Cardiac fibroblast (primary cell): Measurements from ENCODE around the gene MPHOSPH10.
"Not testable (repeated sequence)": the region's sequence is repeated elsewhere in the genome, so short reads cannot be mapped to it uniquely, and the experiment has no call there.

ENCODE experiments used
- DNase-seq, 2 donors: peaks; one replicate each; pipeline versions ENCODE4 v3.0.0 to v3.0.0-alpha.2; 2010; ENCODE audit warnings: low read depth in 2 of 2
- H3K4me3 ChIP-seq, 2 donors: replicated peaks in 1 of 2; 1 replicate in 1 of 2; 2 replicates in 1 of 2; pipeline ENCODE4 v1.5.1; 2011; ENCODE audit warnings: low read depth in 2 of 2, low read length in 2 of 2, mild to moderate bottlenecking in 2 of 2, moderate library complexity in 1 of 2
- CTCF ChIP-seq: IDR thresholded peaks from one replicate; pipeline ENCODE4 v1.5.1; 2011; ENCODE audit warnings: low read depth, mild to moderate bottlenecking, low read length, inconsistent platforms

The MPHOSPH10 gene

DNA sequence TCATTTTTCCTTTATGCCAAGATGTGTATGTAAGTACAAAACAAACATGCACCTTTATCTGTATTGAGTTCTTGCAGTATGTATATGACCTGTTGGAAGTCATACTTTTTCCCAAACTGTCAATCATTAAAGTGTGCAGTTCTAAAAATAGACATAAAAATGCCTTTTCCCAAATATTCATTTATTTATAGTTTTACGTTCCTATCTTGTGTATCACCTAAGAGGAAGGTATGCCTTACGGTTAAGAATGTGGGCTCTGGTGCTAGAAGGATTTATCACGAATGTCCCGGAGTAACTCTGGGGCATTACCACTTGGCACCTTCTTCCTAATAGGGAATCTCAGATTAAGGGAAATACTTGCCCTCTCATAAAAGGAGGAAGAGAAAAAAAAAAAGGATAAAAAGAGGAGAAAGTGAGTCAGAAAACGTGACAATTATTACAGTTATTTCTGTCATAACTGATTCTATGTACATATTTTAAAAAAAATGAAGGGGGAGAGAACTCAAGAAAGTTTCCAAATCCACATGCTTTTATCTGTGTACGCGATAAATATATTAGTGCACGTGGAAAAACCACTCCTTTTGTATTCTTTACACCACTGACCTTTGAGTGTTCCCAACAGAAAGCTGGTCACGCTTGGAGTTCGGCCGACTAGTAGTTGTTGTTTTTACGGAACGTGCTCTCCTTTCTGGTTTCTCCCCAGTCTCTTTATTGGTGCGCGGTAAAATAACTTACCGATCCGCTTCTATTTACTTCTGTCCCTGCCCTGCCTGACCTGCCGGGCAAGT lies 1.1 kb upstream of the MPHOSPH10 start:
- DNase-seq: peak; percentile 8 to 27
- peak overlapping the region; percentile 93 to 99 for H3K4me3 ChIP-seq
- TF ChIP-seq CTCF: no peak

DNA sequence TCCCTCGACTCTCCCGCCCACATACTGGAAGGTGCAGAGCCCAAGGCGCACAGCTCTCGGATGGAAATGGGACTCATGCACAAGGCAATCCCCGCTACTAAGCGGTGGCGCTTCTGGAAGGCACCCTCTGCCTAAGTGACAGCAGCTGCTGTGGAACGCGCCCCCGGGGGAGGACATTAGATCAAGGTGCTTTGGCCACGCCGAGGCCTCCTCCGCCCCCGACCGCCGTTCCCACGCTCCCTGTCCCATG lies 607 bp upstream of the MPHOSPH10 start:
- peak overlapping the region; percentile 93 to 99 for H3K4me3 ChIP-seq
- no peak for TF ChIP-seq CTCF
- DNase-seq: no peak

- TF ChIP-seq CTCF: no peak
- DNase-seq: peak in 1 of 2 donors; percentile 22
Measured at GRCh38 chr2:71130905-71131244, 441 bp downstream of the MPHOSPH10 start.

DNA sequence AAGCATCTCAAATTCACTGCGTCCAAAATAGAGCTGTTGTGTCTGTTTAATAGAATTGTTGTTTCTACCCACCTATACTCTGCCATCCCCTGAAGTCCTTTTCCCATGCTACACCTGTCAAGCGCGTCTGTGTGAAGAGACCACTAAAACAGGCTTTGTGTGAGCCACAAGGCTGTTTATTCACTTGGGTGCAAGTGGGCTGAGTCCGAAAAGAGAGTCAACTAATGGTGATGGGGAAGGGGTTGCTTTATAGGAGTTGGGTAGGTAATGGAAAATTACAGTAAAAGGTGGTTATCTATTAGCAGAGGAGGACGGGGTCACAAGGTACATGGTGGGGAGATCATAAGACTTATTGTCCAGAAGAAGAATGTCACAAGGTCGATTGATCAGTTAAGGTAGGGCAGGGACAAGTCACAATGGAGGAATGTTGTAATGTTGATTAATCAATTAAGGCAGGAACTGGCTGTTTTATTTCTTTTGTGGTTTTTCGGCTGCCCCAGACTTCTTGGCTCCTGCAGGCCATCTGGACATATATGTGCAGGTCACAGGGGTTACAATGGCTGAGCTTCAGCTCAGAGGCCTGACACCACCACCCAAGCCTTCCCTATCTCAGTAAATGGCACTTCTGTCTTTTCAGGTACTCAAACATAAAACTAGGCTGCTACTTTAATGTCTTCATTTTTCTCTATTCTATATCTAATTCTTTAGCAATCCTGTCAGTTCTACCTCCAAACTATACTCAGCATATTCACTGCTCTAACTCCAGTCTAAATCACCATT lies 1.1 kb downstream of the MPHOSPH10 start:
- DNase-seq: not testable (repeated sequence)
- peak overlapping the region; percentile 93 to 99 for H3K4me3 ChIP-seq

More at GRCh38 chr2:71130905-71131244, 441 bp downstream of the MPHOSPH10 start:
- peak overlapping the region; percentile 93 to 99 for H3K4me3 ChIP-seq

GRCh38 chr2:71133603-71134002 lies 3.2 kb downstream of the MPHOSPH10 start:
- no peak for TF ChIP-seq CTCF
- DNase-seq: no peak
- no peak overlapping the region for H3K4me3 ChIP-seq

DNA sequence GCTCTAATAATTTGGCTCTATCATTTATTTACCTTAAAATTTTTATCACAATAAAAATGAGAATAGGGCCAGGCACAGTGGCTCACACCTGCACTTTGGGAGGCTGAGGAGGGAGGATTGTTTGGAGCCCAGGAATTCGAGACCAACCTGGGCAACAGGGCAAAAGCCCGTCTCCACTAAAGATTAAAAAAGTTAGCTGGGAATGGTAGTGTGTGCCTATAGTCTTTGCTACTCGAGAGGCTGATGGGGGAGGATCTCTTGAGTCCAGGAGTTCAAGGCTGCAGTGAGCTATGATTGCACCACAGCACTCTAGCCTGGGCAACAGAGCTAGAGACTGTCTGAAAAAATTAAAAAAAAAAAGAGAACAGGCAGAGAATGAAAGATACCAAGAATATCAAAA lies 5.7 kb downstream of the MPHOSPH10 start:
- no peak for TF ChIP-seq CTCF
- DNase-seq: no peak
- no peak overlapping the region for H3K4me3 ChIP-seq

- H3K4me3 ChIP-seq: no peak overlapping the region
- TF ChIP-seq CTCF: no peak
- DNase-seq: no peak
Measured at GRCh38 chr2:71143782-71144181, 13.3 kb downstream of the MPHOSPH10 start.
